ENCODE data around the gene TMEM256.

The TMEM256 gene

GRCh38 chr17:7403977-7404736 lies at the start of gene TMEM256:
TSS of gene TMEM256 (minus strand) at chr17:7404097. CDS start at chr17:7404084, 13 bp downstream.
- peak; percentile 100 for DNase-seq (ENCODE audit: low read depth)

GRCh38 chr17:7448461-7448860 lies 44.6 kb upstream of the TMEM256 start:
- no peak for DNase-seq (ENCODE audit: low read depth)

GRCh38 chr17:7445619-7445968 lies 41.7 kb upstream of the TMEM256 start:
- DNase-seq (ENCODE audit: low read depth): no peak

GRCh38 chr17:7444682-7445618 lies 41.1 kb upstream of the TMEM256 start, which contains the start of gene CHRNB1:
TSS of gene CHRNB1 (plus strand) at chr17:7445061. CDS start at chr17:7445128, 67 bp downstream.
- DNase-seq (ENCODE audit: low read depth): no peak

- peak; percentile 70 for DNase-seq (ENCODE audit: low read depth)
These were observed 39.9 kb upstream of the TMEM256 start for GRCh38 chr17:7443499-7444485.

- DNase-seq (ENCODE audit: low read depth): no peak
These were observed 38.2 kb upstream of the TMEM256 start for GRCh38 chr17:7442142-7442541.

- DNase-seq (ENCODE audit: low read depth): no peak
These were observed 37.4 kb upstream of the TMEM256 start for GRCh38 chr17:7441266-7441665.

GRCh38 chr17:7440834-7441195 lies 36.9 kb upstream of the TMEM256 start:
- DNase-seq (ENCODE audit: low read depth): peak; percentile 71

- DNase-seq (ENCODE audit: low read depth): no peak
These were observed 36.4 kb upstream of the TMEM256 start for GRCh38 chr17:7440113-7440833.

GRCh38 chr17:7439462-7440112 lies 35.7 kb upstream of the TMEM256 start, which contains the start of gene FGF11:
TSS of gene FGF11 (plus strand) at chr17:7439512. CDS start at chr17:7439621, 109 bp downstream.
- no peak for DNase-seq (ENCODE audit: low read depth)

GRCh38 chr17:7438656-7439460 lies 35.0 kb upstream of the TMEM256 start:
- no peak for DNase-seq (ENCODE audit: low read depth)

GRCh38 chr17:7437950-7438614 lies 34.2 kb upstream of the TMEM256 start:
- no peak for DNase-seq (ENCODE audit: low read depth)

GRCh38 chr17:7437369-7437863 lies 33.5 kb upstream of the TMEM256 start:
- no peak for DNase-seq (ENCODE audit: low read depth)

- DNase-seq (ENCODE audit: low read depth): peak; percentile 72
These were observed 32.9 kb upstream of the TMEM256 start for GRCh38 chr17:7436556-7437368.

- no peak for DNase-seq (ENCODE audit: low read depth)
These were observed 32.0 kb upstream of the TMEM256 start for GRCh38 chr17:7435676-7436555.

- DNase-seq (ENCODE audit: low read depth): no peak
These were observed 28.4 kb upstream of the TMEM256 start for GRCh38 chr17:7432296-7432695.

GRCh38 chr17:7431231-7431630 lies 27.3 kb upstream of the TMEM256 start:
- DNase-seq (ENCODE audit: low read depth): no peak
